Measurements from ENCODE around the gene PCNX1. TPM values are rescaled to one million over a fixed set of nuclear protein-coding genes. Genes with fewer than 3 reads are reported as not detected.

Gene PCNX1
- total RNA-seq, 4 donors from 2014 or later: 34.4 to 64.5 (median 42.0) TPM

- no peak for DNase-seq
- TF ChIP-seq POLR2A (IDR thresholded peaks at IDR 0.05): no peak
- TF ChIP-seq CTCF (IDR thresholded peaks at IDR 0.05 in 4 of 5, conservative IDR thresholded peaks at IDR 0.05 in 1 of 5): no peak
- no peaks in the 10 kb centered on the region for H3K36me3 ChIP-seq
- in situ Hi-C loops (cut with MboI; ENCODE audit: low sequenced_read_pairs in 4 of 4): no loop called here
- intact Hi-C loops (cut with DNase I; ENCODE audit: low total_unique reads): no loop called here
- H3K4me3 ChIP-seq: no peak overlapping the region
- H3K4me1 ChIP-seq: no peaks in the 10 kb centered on the region
- H3K9me3 ChIP-seq: no peaks in the 10 kb centered on the region
- H3K27ac ChIP-seq: no peak overlapping the region
- H3K27me3 ChIP-seq: no peaks in the 10 kb centered on the region
- no peak for ATAC-seq
Observed at GRCh38 chr14:70893858-70894291, 13.4 kb upstream of the PCNX1 start.

GRCh38 chr14:70894868-70895267, 12.4 kb upstream of the PCNX1 start:
- in situ Hi-C loops (cut with MboI; ENCODE audit: low sequenced_read_pairs in 4 of 4): no loop called here
- H3K9me3 ChIP-seq: no peaks in the 10 kb centered on the region
- no peak for TF ChIP-seq CTCF (IDR thresholded peaks at IDR 0.05 in 4 of 5, conservative IDR thresholded peaks at IDR 0.05 in 1 of 5)
- DNase-seq: no peak
- H3K27me3 ChIP-seq: no peaks in the 10 kb centered on the region
- H3K36me3 ChIP-seq: no peaks in the 10 kb centered on the region
- no peak overlapping the region for H3K27ac ChIP-seq
- no peak for ATAC-seq
- no peaks in the 10 kb centered on the region for H3K4me1 ChIP-seq
- no peak overlapping the region for H3K4me3 ChIP-seq
- intact Hi-C loops (cut with DNase I; ENCODE audit: low total_unique reads): no loop called here

- Histone ChIP-seq H3K9me3 (no peaks in the 10 kb centered on the region), H3K27me3 (no peaks in the 10 kb centered on the region), H3K4me3 (no peak overlapping the region), H3K36me3 (no peaks in the 10 kb centered on the region), H3K27ac (no peak overlapping the region), H3K4me1 (no peaks in the 10 kb centered on the region)
- in situ Hi-C loops (cut with MboI; ENCODE audit: low sequenced_read_pairs in 4 of 4): no loop called here
- no peak for TF ChIP-seq POLR2A (IDR thresholded peaks at IDR 0.05)
- TF ChIP-seq CTCF (IDR thresholded peaks at IDR 0.05 in 4 of 5, conservative IDR thresholded peaks at IDR 0.05 in 1 of 5): no peak
- ATAC-seq: no peak
- no peak for DNase-seq
- intact Hi-C loops (cut with DNase I; ENCODE audit: low total_unique reads): no loop called here
Observed at GRCh38 chr14:70896317-70896716, 10.9 kb upstream of the PCNX1 start.

- H3K9me3 ChIP-seq: no peaks in the 10 kb centered on the region
- no peak overlapping the region for H3K27ac ChIP-seq
- intact Hi-C loops (cut with DNase I; ENCODE audit: low total_unique reads) (no loop called here), in situ Hi-C loops (cut with MboI; ENCODE audit: low sequenced_read_pairs in 4 of 4) (no loop called here)
- TF ChIP-seq CTCF (IDR thresholded peaks at IDR 0.05 in 4 of 5, conservative IDR thresholded peaks at IDR 0.05 in 1 of 5) (no peak), POLR2A (IDR thresholded peaks at IDR 0.05) (no peak)
- H3K36me3 ChIP-seq: no peaks in the 10 kb centered on the region
- ATAC-seq (no peak), DNase-seq (no peak)
- no peaks in the 10 kb centered on the region for H3K27me3 ChIP-seq
- no peak overlapping the region for H3K4me3 ChIP-seq
- no peaks in the 10 kb centered on the region for H3K4me1 ChIP-seq
Observed at GRCh38 chr14:70896981-70897380, 10.3 kb upstream of the PCNX1 start.

- DNase-seq (no peak), ATAC-seq (no peak)
- Histone ChIP-seq H3K4me1 (no peaks in the 10 kb centered on the region), H3K27ac (no peak overlapping the region), H3K36me3 (no peaks in the 10 kb centered on the region), H3K27me3 (no peaks in the 10 kb centered on the region), H3K9me3 (no peaks in the 10 kb centered on the region), H3K4me3 (no peak overlapping the region)
- intact Hi-C loops (cut with DNase I; ENCODE audit: low total_unique reads) (no loop called here), in situ Hi-C loops (cut with MboI; ENCODE audit: low sequenced_read_pairs in 4 of 4) (no loop called here)
- TF ChIP-seq CTCF (IDR thresholded peaks at IDR 0.05 in 4 of 5, conservative IDR thresholded peaks at IDR 0.05 in 1 of 5) (no peak), POLR2A (IDR thresholded peaks at IDR 0.05) (no peak)
Observed at GRCh38 chr14:70897464-70897863, 9.8 kb upstream of the PCNX1 start.

Data from gastrocnemius medialis (tissue), 4 donors.